Measurements from ENCODE around the gene PDE6C. TPM values are rescaled to one million over a fixed set of nuclear protein-coding genes. Genes with fewer than 3 reads are reported as not detected.

PDE6C gene
- polyA plus RNA-seq, 1 of the 3 experiments (the other 2 are of a cell fraction): not detected

- no peak for TF ChIP-seq RAD21 (IDR thresholded peaks at IDR 0.05; ENCODE audit: low read length)
- no peak for TF ChIP-seq ELF1 (IDR thresholded peaks at IDR 0.05)
- no peak for TF ChIP-seq IRF3 (IDR thresholded peaks at IDR 0.05; ENCODE audit: low read depth, low read length)
- TF ChIP-seq FOXJ3 (CRISPR knock-in tag; IDR thresholded peaks at IDR 0.05): no peak
- TF ChIP-seq ZBTB33 (IDR thresholded peaks at IDR 0.05; ENCODE audit: borderline replicate concordance, low read depth): no peak
- TF ChIP-seq REST (IDR thresholded peaks at IDR 0.05; ENCODE audit: low read depth, low read length): no peak
- TF ChIP-seq NRF1 (IDR thresholded peaks at IDR 0.05; ENCODE audit: low read depth, low read length): no peak
- TF ChIP-seq MXI1 (IDR thresholded peaks at IDR 0.05; ENCODE audit: low read depth, low read length): no peak
- no peak for TF ChIP-seq RFX5 (IDR thresholded peaks at IDR 0.05; ENCODE audit: low read length)
- Histone ChIP-seq H3K9me3 (no peaks in the 10 kb centered on the region), H3K27me3 (ENCODE audit: insufficient read depth) (peaks cover 28% of the 10 kb centered on the region; the same call in 1 of the 2 replicates), H3K4me2 (no peak overlapping the region), H3F3A (replicated peaks; ENCODE audit: insufficient read depth) (no peaks in the 10 kb centered on the region), H3K36me3 (replicated peaks in 1 of 2; ENCODE audit: control insufficient read depth in 1 of 2, insufficient read depth in 2 of 2, low read length in 1 of 2) (no peaks in the 10 kb centered on the region), H3K4me3 (ENCODE audit: low read depth in 2 of 2, low read length in 1 of 2) (no peak overlapping the region), H2AFZ (ENCODE audit: low read depth) (no peak overlapping the region), H3K27ac (ENCODE audit: low read depth in 2 of 2, low read length in 1 of 2) (no peak overlapping the region), H3K9me2 (no peaks in the 10 kb centered on the region), H4K20me1 (ENCODE audit: insufficient read depth) (no peaks in the 10 kb centered on the region), H3K79me2 (ENCODE audit: insufficient read depth) (no peaks in the 10 kb centered on the region), H3K4me1 (ENCODE audit: control insufficient read depth in 1 of 2, insufficient read depth in 2 of 2, low read depth in 1 of 2, low read length in 1 of 2) (peaks cover 0 to 5% of the 10 kb centered on the region in 2 experiments; a peak in 1 of 4 replicates), H3K9ac (no peak overlapping the region)
- ChIA-PET CTCF (interaction anchor here (1.0 to 1.3 kb wide), 2 partner anchors 57 to 81 kb away, joined by 4 read pairs; no protein-coding TSS in a partner anchor), POLR2A (no interaction called here)
- 44% methylated on average over 1 of the region's 1 CpG for WGBS (ENCODE audit: low lambda C conversion rate)
- DNase-seq: no peak
These were observed 13.0 kb upstream of the PDE6C start for GRCh38 chr10:93599335-93599734.

GRCh38 chr10:93599778-93600177, 12.6 kb upstream of the PDE6C start:
- CTCF ChIA-PET: interaction anchor here (1.0 to 1.3 kb wide), 2 partner anchors 57 to 80 kb away, joined by 4 read pairs; no protein-coding TSS in a partner anchor
- peaks cover 28% of the 10 kb centered on the region; the same call in 1 of the 2 replicates for H3K27me3 ChIP-seq (ENCODE audit: insufficient read depth)
- DNase-seq: no peak
- TF ChIP-seq JUND (IDR thresholded peaks at IDR 0.05) (no peak), REST (IDR thresholded peaks at IDR 0.05; ENCODE audit: low read depth, low read length) (no peak), SMC3 (IDR thresholded peaks at IDR 0.05; ENCODE audit: low read depth, low read length) (no peak), GATA2 (CRISPR knock-in tag; IDR thresholded peaks at IDR 0.05) (no peak), GABPA (IDR thresholded peaks at IDR 0.05; ENCODE audit: low read depth) (no peak), ELF1 (IDR thresholded peaks at IDR 0.05) (no peak), NFIC (IDR thresholded peaks at IDR 0.05; ENCODE audit: borderline replicate concordance) (no peak), FOXM1 (IDR thresholded peaks at IDR 0.05; ENCODE audit: low read depth) (no peak), MAX (IDR thresholded peaks at IDR 0.05; ENCODE audit: low read depth) (no peak), MXI1 (IDR thresholded peaks at IDR 0.05; ENCODE audit: low read depth, low read length) (no peak), RXRA (IDR thresholded peaks at IDR 0.05; ENCODE audit: borderline replicate concordance, low read depth) (no peak), NRF1 (IDR thresholded peaks at IDR 0.05; ENCODE audit: low read depth, low read length) (no peak), POLR2AphosphoS5 (IDR thresholded peaks at IDR 0.05; ENCODE audit: low read depth, low read length) (no peak)

More at GRCh38 chr10:93599778-93600177, 12.6 kb upstream of the PDE6C start:
- Histone ChIP-seq H3K79me2 (ENCODE audit: insufficient read depth) (no peaks in the 10 kb centered on the region), H3K9ac (no peak overlapping the region), H2AFZ (ENCODE audit: low read depth) (no peak overlapping the region), H3K36me3 (replicated peaks in 1 of 2; ENCODE audit: control insufficient read depth in 1 of 2, insufficient read depth in 2 of 2, low read length in 1 of 2) (no peaks in the 10 kb centered on the region), H4K20me1 (ENCODE audit: insufficient read depth) (no peaks in the 10 kb centered on the region), H3K9me3 (no peaks in the 10 kb centered on the region), H3F3A (replicated peaks; ENCODE audit: insufficient read depth) (no peaks in the 10 kb centered on the region), H3K9me2 (no peaks in the 10 kb centered on the region), H3K4me2 (no peak overlapping the region), H3K4me3 (ENCODE audit: low read depth in 2 of 2, low read length in 1 of 2) (no peak overlapping the region), H3K4me1 (ENCODE audit: control insufficient read depth in 1 of 2, insufficient read depth in 2 of 2, low read depth in 1 of 2, low read length in 1 of 2) (peaks cover 0 to 5% of the 10 kb centered on the region in 2 experiments; a peak in 1 of 4 replicates), H3K27ac (ENCODE audit: low read depth in 2 of 2, low read length in 1 of 2) (no peak overlapping the region)
- POLR2A ChIA-PET: no interaction called here
- WGBS (ENCODE audit: low lambda C conversion rate): 80% methylated on average over 3 of the region's 4 CpGs

All from SK-N-SH (cell line).